Mammary epithelial cell (primary cell): ENCODE measurements around the gene PFKP.

Experiments used
- EZH2 ChIP-seq: IDR thresholded peaks from 2 replicates; pipeline ENCODE4 v1.6.1; 2012; ENCODE audit warnings: low read length, inconsistent platforms, borderline replicate concordance
- TF ChIP-seq, protein P1 (sequence below), 2 donors: IDR thresholded peaks in 1 of 2; conservative IDR thresholded peaks in 1 of 2; 2 replicates each; pipeline ENCODE4 v1.5.1; 2011 to 2012; ENCODE audit warnings: inconsistent platforms in 2 of 2, low read length in 2 of 2, mild to moderate bottlenecking in 2 of 2, control low read depth in 1 of 2, low read depth in 1 of 2; ENCODE audit not compliant: insufficient read depth in 1 of 2; ENCODE audit errors: extremely low read depth in 1 of 2

DNA sequence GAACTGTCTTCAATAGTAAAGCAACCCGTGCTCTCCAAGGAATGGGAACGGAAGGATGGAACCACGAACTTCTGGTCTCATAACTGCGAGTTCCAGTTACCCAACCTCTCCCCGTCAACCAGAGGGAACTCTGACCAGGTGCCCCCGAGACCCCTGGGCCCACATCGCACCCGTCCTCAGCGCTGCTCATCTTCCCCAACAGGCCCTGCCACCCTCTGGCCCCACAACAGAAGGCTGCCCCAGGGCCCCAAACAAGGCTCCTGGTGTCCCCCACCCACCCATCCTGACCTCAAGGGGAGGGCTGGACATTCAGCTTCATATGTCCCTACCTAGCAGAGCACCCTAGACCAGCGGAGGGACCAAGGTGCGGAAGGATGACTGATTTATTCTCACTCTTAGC, 82.6 kb downstream of the PFKP start:
- TF ChIP-seq, protein P1, sequence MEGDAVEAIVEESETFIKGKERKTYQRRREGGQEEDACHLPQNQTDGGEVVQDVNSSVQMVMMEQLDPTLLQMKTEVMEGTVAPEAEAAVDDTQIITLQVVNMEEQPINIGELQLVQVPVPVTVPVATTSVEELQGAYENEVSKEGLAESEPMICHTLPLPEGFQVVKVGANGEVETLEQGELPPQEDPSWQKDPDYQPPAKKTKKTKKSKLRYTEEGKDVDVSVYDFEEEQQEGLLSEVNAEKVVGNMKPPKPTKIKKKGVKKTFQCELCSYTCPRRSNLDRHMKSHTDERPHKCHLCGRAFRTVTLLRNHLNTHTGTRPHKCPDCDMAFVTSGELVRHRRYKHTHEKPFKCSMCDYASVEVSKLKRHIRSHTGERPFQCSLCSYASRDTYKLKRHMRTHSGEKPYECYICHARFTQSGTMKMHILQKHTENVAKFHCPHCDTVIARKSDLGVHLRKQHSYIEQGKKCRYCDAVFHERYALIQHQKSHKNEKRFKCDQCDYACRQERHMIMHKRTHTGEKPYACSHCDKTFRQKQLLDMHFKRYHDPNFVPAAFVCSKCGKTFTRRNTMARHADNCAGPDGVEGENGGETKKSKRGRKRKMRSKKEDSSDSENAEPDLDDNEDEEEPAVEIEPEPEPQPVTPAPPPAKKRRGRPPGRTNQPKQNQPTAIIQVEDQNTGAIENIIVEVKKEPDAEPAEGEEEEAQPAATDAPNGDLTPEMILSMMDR (conservative IDR thresholded peaks at IDR 0.05 in 1 of 2, IDR thresholded peaks at IDR 0.05 in 1 of 2; ENCODE audit: extremely low read depth in 1 of 2, insufficient read depth in 1 of 2, low read depth in 1 of 2, low read length in 2 of 2) = no peak
- TF ChIP-seq EZH2 = no peak
